NCI-H1092 treated with DMSO at 0.1 percent for 48 hours (cell line): Measurements from ENCODE around the gene SLC4A4.

Source experiments
- DNase-seq: peaks from one replicate; lab custom pipeline; 2025; lab: John Stamatoyannopoulos, UW

SLC4A4 gene

GRCh38 chr4:71415491-71415890, 76.7 kb downstream of the SLC4A4 start:
- no peak for DNase-seq

GRCh38 chr4:71417150-71417549, 78.3 kb downstream of the SLC4A4 start:
- DNase-seq, result no peak

GRCh38 chr4:71426381-71427042, 87.7 kb downstream of the SLC4A4 start:
- DNase-seq, result no peak

GRCh38 chr4:71429106-71429505, 90.3 kb downstream of the SLC4A4 start:
- DNase-seq, result no peak

- DNase-seq, result no peak
Observed at GRCh38 chr4:71429962-71430361, 91.1 kb downstream of the SLC4A4 start.

GRCh38 chr4:71430609-71431008, 91.8 kb downstream of the SLC4A4 start:
- no peak for DNase-seq

GRCh38 chr4:71440612-71441011, 101.8 kb downstream of the SLC4A4 start:
- no peak for DNase-seq

GRCh38 chr4:71441186-71442169, 102.7 kb downstream of the SLC4A4 start:
- no peak for DNase-seq

- no peak for DNase-seq
Observed at GRCh38 chr4:71442336-71442735, 103.5 kb downstream of the SLC4A4 start.

- no peak for DNase-seq
Observed at GRCh38 chr4:71444395-71444794, 105.6 kb downstream of the SLC4A4 start.

- DNase-seq, result no peak
Observed at GRCh38 chr4:71445811-71446210, 107.0 kb downstream of the SLC4A4 start.

- no peak for DNase-seq
Observed at GRCh38 chr4:71446479-71447081, 107.8 kb downstream of the SLC4A4 start.

GRCh38 chr4:71449040-71449439, 110.2 kb downstream of the SLC4A4 start:
- no peak for DNase-seq

GRCh38 chr4:71449878-71450277, 111.1 kb downstream of the SLC4A4 start:
- no peak for DNase-seq

- DNase-seq, result peak; percentile 31
Observed at GRCh38 chr4:71453531-71453930, 114.7 kb downstream of the SLC4A4 start.

GRCh38 chr4:71456841-71457240, 118.0 kb downstream of the SLC4A4 start:
- no peak for DNase-seq

- no peak for DNase-seq
Observed at GRCh38 chr4:71460371-71460770, 121.6 kb downstream of the SLC4A4 start.

- DNase-seq, result no peak
Observed at GRCh38 chr4:71461422-71461821, 122.6 kb downstream of the SLC4A4 start.

- no peak for DNase-seq
Observed at GRCh38 chr4:71466775-71467174, 128.0 kb downstream of the SLC4A4 start.

GRCh38 chr4:71468116-71468710, 129.4 kb downstream of the SLC4A4 start:
- no peak for DNase-seq

- DNase-seq, result no peak
Observed at GRCh38 chr4:71469541-71469940, 130.7 kb downstream of the SLC4A4 start.

- DNase-seq, result no peak
Observed at GRCh38 chr4:71470524-71470923, 131.7 kb downstream of the SLC4A4 start.
